Stimulated activated CD8-positive, alpha-beta memory T cell treated with anti-CD3 and anti-CD28 coated beads, Interleukin-7, amount 100 ng/mL, for 1 hour (primary cell): ENCODE data around the gene RCOR1.
"Not testable (repeated sequence)": the region's sequence is repeated elsewhere in the genome, so short reads cannot be mapped to it uniquely, and the experiment has no call there.

Experiments
- DNase-seq, 2 donors: peaks; one replicate each; pipeline ENCODE4 v3.0.0-alpha.2; 2020; ENCODE audit warnings: low read depth in 2 of 2

Gene RCOR1

GRCh38 chr14:102629808-102630350 lies 37.4 kb downstream of the RCOR1 start:
- DNase-seq, result no peak

- no peak for DNase-seq
Measured at GRCh38 chr14:102630405-102630804, 38.0 kb downstream of the RCOR1 start.

- no peak for DNase-seq
Measured at GRCh38 chr14:102630881-102631280, 38.4 kb downstream of the RCOR1 start.

GRCh38 chr14:102633906-102634595 lies 41.6 kb downstream of the RCOR1 start:
- DNase-seq, result no peak

- DNase-seq, result not testable (repeated sequence)
Measured at GRCh38 chr14:102639611-102640010, 47.2 kb downstream of the RCOR1 start.

GRCh38 chr14:102644523-102644922 lies 52.1 kb downstream of the RCOR1 start:
- no peak for DNase-seq

GRCh38 chr14:102645746-102646440 lies 53.4 kb downstream of the RCOR1 start:
- DNase-seq, result no peak

GRCh38 chr14:102646615-102647014 lies 54.2 kb downstream of the RCOR1 start:
- DNase-seq, result no peak

GRCh38 chr14:102652194-102652593 lies 59.7 kb downstream of the RCOR1 start:
- no peak for DNase-seq

- no peak for DNase-seq
Measured at GRCh38 chr14:102654298-102654697, 61.8 kb downstream of the RCOR1 start.

- DNase-seq, result no peak
Measured at GRCh38 chr14:102655137-102655536, 62.7 kb downstream of the RCOR1 start.

GRCh38 chr14:102659797-102660196 lies 67.3 kb downstream of the RCOR1 start:
- DNase-seq, result no peak

- no peak for DNase-seq
Measured at GRCh38 chr14:102661614-102662013, 69.2 kb downstream of the RCOR1 start.

- DNase-seq, result no peak
Measured at GRCh38 chr14:102662636-102663430, 70.4 kb downstream of the RCOR1 start.

GRCh38 chr14:102663440-102663839 lies 71.0 kb downstream of the RCOR1 start:
- DNase-seq, result no peak

GRCh38 chr14:102665621-102666020 lies 73.2 kb downstream of the RCOR1 start:
- DNase-seq, result no peak

GRCh38 chr14:102666635-102667034 lies 74.2 kb downstream of the RCOR1 start:
- DNase-seq, result no peak

GRCh38 chr14:102667703-102668102 lies 75.3 kb downstream of the RCOR1 start:
- DNase-seq, result no peak

- no peak for DNase-seq
Measured at GRCh38 chr14:102668291-102668873, 75.9 kb downstream of the RCOR1 start.

- DNase-seq, result no peak
Measured at GRCh38 chr14:102671410-102671809, 79.0 kb downstream of the RCOR1 start.

- DNase-seq, result no peak
Measured at GRCh38 chr14:102672410-102672960, 80.0 kb downstream of the RCOR1 start.

- DNase-seq, result no peak
Measured at GRCh38 chr14:102675396-102675795, 82.9 kb downstream of the RCOR1 start.
